GM23338 (cell line): ENCODE data around the gene CYP2W1.

ENCODE experiments used
- CREB1 ChIP-seq: fragments of 250-450 bp; sonication (Bioruptor Pico); IDR thresholded peaks from 2 replicates; pipeline ENCODE4 v1.5.0; 2020; ENCODE audit warnings: low read depth, mild to moderate bottlenecking, moderate library complexity
- CTCF ChIP-seq, 2 experiments: fragments of 200-600 bp in 1 of 2; sonication (generic) in 1 of 2; conservative IDR thresholded peaks; 2 replicates each; pipeline versions ENCODE4 v1.5.1 to v1.6.1; 2016 to 2017; ENCODE audit warnings: antibody characterized with exemption in 2 of 2, low read depth in 2 of 2, mild to moderate bottlenecking in 2 of 2, moderate library complexity in 1 of 2
- ETS1 ChIP-seq: IDR thresholded peaks from 2 replicates; pipeline ENCODE4 v1.6.1; 2016; ENCODE audit warnings: antibody characterized with exemption
- EZH2 ChIP-seq: fragments of 200-600 bp; sonication (generic); IDR thresholded peaks from one replicate; pipeline ENCODE4 v1.8.0; 2017; ENCODE audit warnings: antibody characterized with exemption, mild to moderate bottlenecking, low read depth; ENCODE audit not compliant: unreplicated experiment
- EZH2phosphoT487 ChIP-seq: fragments of 200-600 bp; sonication (generic); IDR thresholded peaks from one replicate; pipeline ENCODE4 v1.8.1; 2018; ENCODE audit warnings: antibody characterized with exemption; ENCODE audit not compliant: unreplicated experiment
- JUNB ChIP-seq: IDR thresholded peaks from one replicate; pipeline ENCODE4 v1.6.1; 2016; ENCODE audit warnings: antibody characterized with exemption; ENCODE audit not compliant: unreplicated experiment
- NANOG ChIP-seq: IDR thresholded peaks from 2 replicates; pipeline ENCODE4 v1.6.1; 2016; ENCODE audit warnings: antibody characterized with exemption, borderline replicate concordance
- POLR2AphosphoS5 ChIP-seq: IDR thresholded peaks from 2 replicates; pipeline ENCODE4 v1.6.1; 2016; ENCODE audit warnings: antibody characterized with exemption, low read depth
- ZNF114 ChIP-seq: fragments of 250-450 bp; sonication (Bioruptor Pico); IDR thresholded peaks from 2 replicates; pipeline ENCODE4 v1.5.0; 2020; ENCODE audit warnings: mild to moderate bottlenecking, moderate library complexity
- ZNF331 ChIP-seq: fragments of 250-450 bp; sonication (Bioruptor Pico); IDR thresholded peaks from 2 replicates; pipeline ENCODE4 v1.5.0; 2020; ENCODE audit warnings: low read depth, mild to moderate bottlenecking, moderate library complexity
- TF ChIP-seq, protein P1 (sequence below): IDR thresholded peaks from one replicate; pipeline ENCODE4 v1.6.1; 2018; ENCODE audit warnings: antibody characterized with exemption; ENCODE audit not compliant: unreplicated experiment
- TF ChIP-seq, protein P2 (sequence below): fragments of 250-450 bp; sonication (Bioruptor Pico); IDR thresholded peaks from 2 replicates; pipeline ENCODE4 v1.5.0; 2020; ENCODE audit warnings: mild to moderate bottlenecking, moderate library complexity

DNA sequence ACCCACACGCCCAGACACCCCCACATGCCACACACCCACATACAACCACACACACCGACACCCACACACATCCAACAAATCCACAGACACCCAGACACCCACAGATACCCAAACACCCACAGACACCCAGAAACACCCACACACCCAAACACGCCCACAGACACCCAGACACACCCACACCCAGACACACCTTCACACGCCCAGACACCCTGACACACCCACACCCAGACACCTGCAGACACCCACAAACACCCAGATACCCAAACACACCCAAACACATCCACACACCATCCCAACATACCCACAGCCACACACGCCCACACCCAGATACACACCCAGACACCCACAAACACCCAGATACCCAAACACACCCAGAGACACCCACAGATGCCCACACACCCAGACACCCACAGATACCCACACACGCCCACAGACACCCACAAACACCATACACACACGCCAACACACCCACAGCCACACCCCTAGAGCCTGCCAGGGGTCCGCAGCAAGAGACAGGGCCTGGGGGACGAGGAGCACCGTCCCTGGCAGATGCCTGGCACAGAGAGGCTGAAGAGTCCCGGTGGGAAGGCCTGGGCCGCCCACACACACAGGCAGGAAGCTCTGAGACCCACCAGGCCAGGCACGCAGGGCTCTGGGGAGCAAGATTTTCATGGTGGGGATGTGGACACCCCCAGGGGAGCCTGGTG, 28.5 kb downstream of the CYP2W1 start:
- TF ChIP-seq CTCF (conservative IDR thresholded peaks at IDR 0.05; ENCODE audit: low read depth in 2 of 2) (no peak), EZH2 (no peak), EZH2phosphoT487 (no peak), POLR2AphosphoS5 (no peak), CREB1 (CRISPR knock-in tag) (no peak), ZNF331 (CRISPR knock-in tag) (no peak), JUNB (no peak), ETS1 (no peak), ZNF114 (CRISPR knock-in tag) (no peak), NANOG (no peak)
- TF ChIP-seq, protein P1, sequence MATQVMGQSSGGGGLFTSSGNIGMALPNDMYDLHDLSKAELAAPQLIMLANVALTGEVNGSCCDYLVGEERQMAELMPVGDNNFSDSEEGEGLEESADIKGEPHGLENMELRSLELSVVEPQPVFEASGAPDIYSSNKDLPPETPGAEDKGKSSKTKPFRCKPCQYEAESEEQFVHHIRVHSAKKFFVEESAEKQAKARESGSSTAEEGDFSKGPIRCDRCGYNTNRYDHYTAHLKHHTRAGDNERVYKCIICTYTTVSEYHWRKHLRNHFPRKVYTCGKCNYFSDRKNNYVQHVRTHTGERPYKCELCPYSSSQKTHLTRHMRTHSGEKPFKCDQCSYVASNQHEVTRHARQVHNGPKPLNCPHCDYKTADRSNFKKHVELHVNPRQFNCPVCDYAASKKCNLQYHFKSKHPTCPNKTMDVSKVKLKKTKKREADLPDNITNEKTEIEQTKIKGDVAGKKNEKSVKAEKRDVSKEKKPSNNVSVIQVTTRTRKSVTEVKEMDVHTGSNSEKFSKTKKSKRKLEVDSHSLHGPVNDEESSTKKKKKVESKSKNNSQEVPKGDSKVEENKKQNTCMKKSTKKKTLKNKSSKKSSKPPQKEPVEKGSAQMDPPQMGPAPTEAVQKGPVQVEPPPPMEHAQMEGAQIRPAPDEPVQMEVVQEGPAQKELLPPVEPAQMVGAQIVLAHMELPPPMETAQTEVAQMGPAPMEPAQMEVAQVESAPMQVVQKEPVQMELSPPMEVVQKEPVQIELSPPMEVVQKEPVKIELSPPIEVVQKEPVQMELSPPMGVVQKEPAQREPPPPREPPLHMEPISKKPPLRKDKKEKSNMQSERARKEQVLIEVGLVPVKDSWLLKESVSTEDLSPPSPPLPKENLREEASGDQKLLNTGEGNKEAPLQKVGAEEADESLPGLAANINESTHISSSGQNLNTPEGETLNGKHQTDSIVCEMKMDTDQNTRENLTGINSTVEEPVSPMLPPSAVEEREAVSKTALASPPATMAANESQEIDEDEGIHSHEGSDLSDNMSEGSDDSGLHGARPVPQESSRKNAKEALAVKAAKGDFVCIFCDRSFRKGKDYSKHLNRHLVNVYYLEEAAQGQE = no peak
- TF ChIP-seq, protein P2, sequence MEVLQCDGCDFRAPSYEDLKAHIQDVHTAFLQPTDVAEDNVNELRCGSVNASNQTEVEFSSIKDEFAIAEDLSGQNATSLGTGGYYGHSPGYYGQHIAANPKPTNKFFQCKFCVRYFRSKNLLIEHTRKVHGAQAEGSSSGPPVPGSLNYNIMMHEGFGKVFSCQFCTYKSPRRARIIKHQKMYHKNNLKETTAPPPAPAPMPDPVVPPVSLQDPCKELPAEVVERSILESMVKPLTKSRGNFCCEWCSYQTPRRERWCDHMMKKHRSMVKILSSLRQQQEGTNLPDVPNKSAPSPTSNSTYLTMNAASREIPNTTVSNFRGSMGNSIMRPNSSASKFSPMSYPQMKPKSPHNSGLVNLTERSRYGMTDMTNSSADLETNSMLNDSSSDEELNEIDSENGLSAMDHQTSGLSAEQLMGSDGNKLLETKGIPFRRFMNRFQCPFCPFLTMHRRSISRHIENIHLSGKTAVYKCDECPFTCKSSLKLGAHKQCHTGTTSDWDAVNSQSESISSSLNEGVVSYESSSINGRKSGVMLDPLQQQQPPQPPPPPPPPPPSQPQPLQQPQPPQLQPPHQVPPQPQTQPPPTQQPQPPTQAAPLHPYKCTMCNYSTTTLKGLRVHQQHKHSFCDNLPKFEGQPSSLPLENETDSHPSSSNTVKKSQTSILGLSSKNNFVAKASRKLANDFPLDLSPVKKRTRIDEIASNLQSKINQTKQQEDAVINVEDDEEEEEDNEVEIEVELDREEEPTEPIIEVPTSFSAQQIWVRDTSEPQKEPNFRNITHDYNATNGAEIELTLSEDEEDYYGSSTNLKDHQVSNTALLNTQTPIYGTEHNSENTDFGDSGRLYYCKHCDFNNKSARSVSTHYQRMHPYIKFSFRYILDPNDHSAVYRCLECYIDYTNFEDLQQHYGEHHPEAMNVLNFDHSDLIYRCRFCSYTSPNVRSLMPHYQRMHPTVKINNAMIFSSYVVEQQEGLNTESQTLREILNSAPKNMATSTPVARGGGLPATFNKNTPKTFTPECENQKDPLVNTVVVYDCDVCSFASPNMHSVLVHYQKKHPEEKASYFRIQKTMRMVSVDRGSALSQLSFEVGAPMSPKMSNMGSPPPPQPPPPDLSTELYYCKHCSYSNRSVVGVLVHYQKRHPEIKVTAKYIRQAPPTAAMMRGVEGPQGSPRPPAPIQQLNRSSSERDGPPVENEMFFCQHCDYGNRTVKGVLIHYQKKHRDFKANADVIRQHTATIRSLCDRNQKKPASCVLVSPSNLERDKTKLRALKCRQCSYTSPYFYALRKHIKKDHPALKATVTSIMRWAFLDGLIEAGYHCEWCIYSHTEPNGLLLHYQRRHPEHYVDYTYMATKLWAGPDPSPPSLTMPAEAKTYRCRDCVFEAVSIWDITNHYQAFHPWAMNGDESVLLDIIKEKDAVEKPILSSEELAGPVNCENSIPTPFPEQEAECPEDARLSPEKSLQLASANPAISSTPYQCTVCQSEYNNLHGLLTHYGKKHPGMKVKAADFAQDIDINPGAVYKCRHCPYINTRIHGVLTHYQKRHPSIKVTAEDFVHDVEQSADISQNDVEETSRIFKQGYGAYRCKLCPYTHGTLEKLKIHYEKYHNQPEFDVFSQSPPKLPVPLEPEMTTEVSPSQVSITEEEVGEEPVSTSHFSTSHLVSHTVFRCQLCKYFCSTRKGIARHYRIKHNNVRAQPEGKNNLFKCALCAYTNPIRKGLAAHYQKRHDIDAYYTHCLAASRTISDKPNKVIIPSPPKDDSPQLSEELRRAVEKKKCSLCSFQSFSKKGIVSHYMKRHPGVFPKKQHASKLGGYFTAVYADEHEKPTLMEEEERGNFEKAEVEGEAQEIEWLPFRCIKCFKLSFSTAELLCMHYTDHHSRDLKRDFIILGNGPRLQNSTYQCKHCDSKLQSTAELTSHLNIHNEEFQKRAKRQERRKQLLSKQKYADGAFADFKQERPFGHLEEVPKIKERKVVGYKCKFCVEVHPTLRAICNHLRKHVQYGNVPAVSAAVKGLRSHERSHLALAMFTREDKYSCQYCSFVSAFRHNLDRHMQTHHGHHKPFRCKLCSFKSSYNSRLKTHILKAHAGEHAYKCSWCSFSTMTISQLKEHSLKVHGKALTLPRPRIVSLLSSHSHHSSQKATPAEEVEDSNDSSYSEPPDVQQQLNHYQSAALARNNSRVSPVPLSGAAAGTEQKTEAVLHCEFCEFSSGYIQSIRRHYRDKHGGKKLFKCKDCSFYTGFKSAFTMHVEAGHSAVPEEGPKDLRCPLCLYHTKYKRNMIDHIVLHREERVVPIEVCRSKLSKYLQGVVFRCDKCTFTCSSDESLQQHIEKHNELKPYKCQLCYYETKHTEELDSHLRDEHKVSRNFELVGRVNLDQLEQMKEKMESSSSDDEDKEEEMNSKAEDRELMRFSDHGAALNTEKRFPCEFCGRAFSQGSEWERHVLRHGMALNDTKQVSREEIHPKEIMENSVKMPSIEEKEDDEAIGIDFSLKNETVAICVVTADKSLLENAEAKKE (CRISPR knock-in tag) = no peak
